ENCODE results near the gene MAPK8IP2.

DNA sequence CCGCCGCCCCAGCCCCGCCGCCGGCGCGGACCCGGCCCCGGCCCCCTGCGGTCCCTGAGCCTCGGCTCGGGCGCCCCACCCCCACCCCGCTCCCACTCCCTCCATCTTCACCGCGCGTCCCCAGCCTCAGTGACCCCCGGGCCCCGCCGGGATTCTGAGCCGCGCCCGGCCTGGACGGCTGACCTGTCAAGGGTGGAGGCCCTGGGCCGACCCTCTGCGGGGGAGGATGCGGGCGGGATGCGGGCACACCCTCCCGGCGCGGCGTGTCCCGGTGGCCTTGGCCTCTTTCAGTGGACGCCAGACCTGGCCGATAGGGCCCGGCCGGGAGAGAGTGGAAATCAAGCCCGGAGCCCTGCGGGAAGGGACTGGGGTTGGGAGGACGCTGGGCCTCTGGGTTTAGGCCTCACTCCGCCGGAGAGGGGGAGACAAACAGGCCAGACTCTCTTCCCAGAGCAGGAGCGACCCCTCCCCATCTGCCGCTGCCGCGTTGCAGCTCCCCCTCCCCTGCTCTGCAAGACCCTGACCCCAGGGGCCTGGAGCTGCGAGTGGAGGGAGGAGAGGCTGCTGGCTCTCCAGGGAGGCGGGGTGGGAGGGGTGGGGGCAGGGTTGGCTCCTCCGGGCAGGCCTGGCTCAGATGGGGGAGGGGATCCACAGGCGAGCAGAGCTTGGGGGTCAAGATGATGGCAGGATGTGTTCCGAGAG lies 525 bp downstream of the MAPK8IP2 start:
- TF ChIP-seq, protein P1, sequence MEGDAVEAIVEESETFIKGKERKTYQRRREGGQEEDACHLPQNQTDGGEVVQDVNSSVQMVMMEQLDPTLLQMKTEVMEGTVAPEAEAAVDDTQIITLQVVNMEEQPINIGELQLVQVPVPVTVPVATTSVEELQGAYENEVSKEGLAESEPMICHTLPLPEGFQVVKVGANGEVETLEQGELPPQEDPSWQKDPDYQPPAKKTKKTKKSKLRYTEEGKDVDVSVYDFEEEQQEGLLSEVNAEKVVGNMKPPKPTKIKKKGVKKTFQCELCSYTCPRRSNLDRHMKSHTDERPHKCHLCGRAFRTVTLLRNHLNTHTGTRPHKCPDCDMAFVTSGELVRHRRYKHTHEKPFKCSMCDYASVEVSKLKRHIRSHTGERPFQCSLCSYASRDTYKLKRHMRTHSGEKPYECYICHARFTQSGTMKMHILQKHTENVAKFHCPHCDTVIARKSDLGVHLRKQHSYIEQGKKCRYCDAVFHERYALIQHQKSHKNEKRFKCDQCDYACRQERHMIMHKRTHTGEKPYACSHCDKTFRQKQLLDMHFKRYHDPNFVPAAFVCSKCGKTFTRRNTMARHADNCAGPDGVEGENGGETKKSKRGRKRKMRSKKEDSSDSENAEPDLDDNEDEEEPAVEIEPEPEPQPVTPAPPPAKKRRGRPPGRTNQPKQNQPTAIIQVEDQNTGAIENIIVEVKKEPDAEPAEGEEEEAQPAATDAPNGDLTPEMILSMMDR (IDR thresholded peaks at IDR 0.05; ENCODE audit: insufficient read depth, low read length, poor library complexity, severe bottlenecking): no peak
- no peak for TF ChIP-seq EZH2phosphoT487 (conservative IDR thresholded peaks at IDR 0.05; ENCODE audit: low read length)
